Measurements from ENCODE around the gene HIGD2A. TPM values are rescaled to one million over a fixed set of nuclear protein-coding genes. Genes with fewer than 3 reads are reported as not detected.

The HIGD2A gene
- total RNA-seq, 1 donor from 2014 or later = 139 TPM

GRCh38 chr5:176359658-176360057 lies 28.9 kb upstream of the HIGD2A start:
- Histone ChIP-seq H3K36me3 (ENCODE audit: control insufficient read depth, insufficient read depth, low read length) (peaks cover 1% of the 10 kb centered on the region), H3K4me3 (ENCODE audit: low read depth, low read length) (no peak overlapping the region), H3K27me3 (ENCODE audit: control insufficient read depth, insufficient read depth, low read length) (no peaks in the 10 kb centered on the region)
- DNase-seq (ENCODE audit: low read depth) = no peak
- no peak for TF ChIP-seq CTCF (IDR thresholded peaks at IDR 0.05; ENCODE audit: insufficient read depth, low read length, poor library complexity, severe bottlenecking)

GRCh38 chr5:176360894-176361436 lies 27.6 kb upstream of the HIGD2A start:
- Histone ChIP-seq H3K36me3 (ENCODE audit: control insufficient read depth, insufficient read depth, low read length) (peaks cover 1% of the 10 kb centered on the region), H3K27me3 (ENCODE audit: control insufficient read depth, insufficient read depth, low read length) (no peaks in the 10 kb centered on the region), H3K4me3 (ENCODE audit: low read depth, low read length) (peak overlapping the region; percentile 93)
- no peak for TF ChIP-seq CTCF (IDR thresholded peaks at IDR 0.05; ENCODE audit: insufficient read depth, low read length, poor library complexity, severe bottlenecking)
- DNase-seq (ENCODE audit: low read depth) = no peak

DNA sequence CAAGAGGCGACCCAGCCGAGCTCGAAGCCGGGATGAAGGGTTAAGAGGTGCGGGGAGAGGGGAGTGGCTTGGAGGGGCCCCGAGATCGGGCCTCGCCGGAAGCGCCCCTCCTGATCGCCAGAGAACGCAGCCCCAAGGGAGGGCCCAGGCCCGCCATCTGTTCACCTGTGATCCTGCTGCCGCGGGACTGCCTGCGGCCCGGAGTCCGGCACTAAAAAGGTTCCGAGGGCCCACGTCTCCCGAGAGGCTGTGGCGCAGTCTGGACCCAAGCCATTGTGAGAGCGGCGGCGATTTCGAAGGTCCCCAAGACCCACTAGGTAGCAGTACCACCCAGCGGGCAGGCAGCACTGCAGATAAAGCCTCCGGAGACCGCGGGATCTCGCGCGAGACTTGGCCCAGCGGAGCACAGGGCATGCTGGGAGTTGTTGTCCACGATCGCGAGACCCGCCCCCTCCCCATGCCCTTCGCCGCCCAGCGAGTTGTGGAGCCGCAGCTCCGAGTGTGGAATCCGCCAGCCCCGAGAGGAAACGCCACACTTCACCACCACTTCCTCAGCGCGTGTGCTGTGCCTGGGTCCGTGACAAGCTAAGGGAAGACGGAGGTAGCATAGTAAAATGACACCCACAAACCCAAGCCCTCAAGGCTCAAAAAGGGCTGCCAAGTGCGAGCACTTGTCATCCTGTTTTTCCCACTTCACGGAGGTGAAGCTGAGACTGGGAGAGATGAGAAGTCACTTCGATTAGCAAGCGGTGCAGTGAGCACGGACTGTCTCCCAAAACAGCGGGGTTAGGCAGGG lies 26.9 kb upstream of the HIGD2A start, which contains the start of gene KIAA1191:
Gene KIAA1191 (minus strand): TSS at position 328 of the 796 bp plus-strand sequence. CDS start 2,256 bp downstream, outside the sequence.
- H3K4me3 ChIP-seq (ENCODE audit: low read depth, low read length) = peak within 1 kb of the TSS; percentile 93
- peak; percentile 74 for DNase-seq (ENCODE audit: low read depth)
- H3K27me3 ChIP-seq (ENCODE audit: control insufficient read depth, insufficient read depth, low read length) = no peaks in the 10 kb centered on the region
- peak; percentile 24 for TF ChIP-seq CTCF (IDR thresholded peaks at IDR 0.05; ENCODE audit: insufficient read depth, low read length, poor library complexity, severe bottlenecking)
- no peaks in the 10 kb centered on the region for H3K36me3 ChIP-seq (ENCODE audit: control insufficient read depth, insufficient read depth, low read length)

DNA sequence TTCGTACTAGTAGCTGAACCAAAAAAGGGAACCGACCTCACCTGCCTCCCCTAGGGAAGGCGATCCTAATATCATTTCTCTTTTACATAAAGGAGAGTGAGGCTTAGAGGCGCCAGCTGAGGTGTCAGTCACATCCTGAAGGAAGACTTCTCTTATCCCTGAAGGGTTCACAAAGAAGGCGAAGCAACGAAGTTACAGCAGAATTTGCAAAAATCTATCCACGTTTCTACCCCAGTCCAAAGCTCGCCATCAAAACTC lies 26.4 kb upstream of the HIGD2A start:
- Histone ChIP-seq H3K27me3 (ENCODE audit: control insufficient read depth, insufficient read depth, low read length) (no peaks in the 10 kb centered on the region), H3K36me3 (ENCODE audit: control insufficient read depth, insufficient read depth, low read length) (no peaks in the 10 kb centered on the region), H3K4me3 (ENCODE audit: low read depth, low read length) (no peak overlapping the region)
- DNase-seq (ENCODE audit: low read depth) = no peak
- no peak for TF ChIP-seq CTCF (IDR thresholded peaks at IDR 0.05; ENCODE audit: insufficient read depth, low read length, poor library complexity, severe bottlenecking)

GRCh38 chr5:176364765-176365350 lies 23.7 kb upstream of the HIGD2A start:
- Histone ChIP-seq H3K36me3 (ENCODE audit: control insufficient read depth, insufficient read depth, low read length) (no peaks in the 10 kb centered on the region), H3K27me3 (ENCODE audit: control insufficient read depth, insufficient read depth, low read length) (no peaks in the 10 kb centered on the region), H3K4me3 (ENCODE audit: low read depth, low read length) (peak overlapping the region; percentile 78)
- TF ChIP-seq CTCF (IDR thresholded peaks at IDR 0.05; ENCODE audit: insufficient read depth, low read length, poor library complexity, severe bottlenecking) = no peak
- DNase-seq (ENCODE audit: low read depth) = no peak
